Measurements from ENCODE around the gene CACNG3. TPM values are rescaled to one million over a fixed set of nuclear protein-coding genes. Genes with fewer than 3 reads are reported as not detected.

Gene CACNG3
- total and polyA plus RNA-seq, 8 donors = 0.09 TPM; not detected in 7

- TF ChIP-seq CTCF (IDR thresholded peaks at IDR 0.05) = no peak
- intact Hi-C loops (cut with DNase I) = no loop called here
- no peak overlapping the region for H3K4me3 ChIP-seq
- H3K9me3 ChIP-seq = no peaks in the 10 kb centered on the region
- no peaks in the 10 kb centered on the region for H3K4me1 ChIP-seq
- ATAC-seq (peak; percentile 40), DNase-seq (no peak)
- H3K27me3 ChIP-seq = peaks cover 0 to 16% of the 10 kb centered on the region in 2 donors
- no peaks in the 10 kb centered on the region for H3K36me3 ChIP-seq
- no peak overlapping the region for H3K27ac ChIP-seq
Observed at GRCh38 chr16:24309258-24310142, 53.4 kb downstream of the CACNG3 start.

GRCh38 chr16:24315343-24315742, 59.2 kb downstream of the CACNG3 start:
- no peak for ATAC-seq
- intact Hi-C loops (cut with DNase I) = no loop called here
- Histone ChIP-seq H3K27me3 (peaks cover 0 to 5% of the 10 kb centered on the region in 2 donors), H3K4me1 (no peaks in the 10 kb centered on the region), H3K36me3 (no peaks in the 10 kb centered on the region), H3K4me3 (no peak overlapping the region), H3K27ac (no peak overlapping the region), H3K9me3 (no peaks in the 10 kb centered on the region)
- no peak for TF ChIP-seq CTCF (IDR thresholded peaks at IDR 0.05)
- no peak for DNase-seq

- DNase-seq (no peak), ATAC-seq (no peak)
- Histone ChIP-seq H3K9me3 (no peaks in the 10 kb centered on the region), H3K4me3 (no peak overlapping the region), H3K36me3 (no peaks in the 10 kb centered on the region), H3K27ac (no peak overlapping the region), H3K27me3 (peaks cover 0 to 34% of the 10 kb centered on the region in 2 donors), H3K4me1 (no peaks in the 10 kb centered on the region)
- no peak for TF ChIP-seq CTCF (IDR thresholded peaks at IDR 0.05)
- intact Hi-C loops (cut with DNase I) = no loop called here
Observed at GRCh38 chr16:24318680-24319079, 62.5 kb downstream of the CACNG3 start.

- Histone ChIP-seq H3K27ac (no peak overlapping the region), H3K27me3 (peaks cover 0 to 37% of the 10 kb centered on the region in 2 donors), H3K36me3 (no peaks in the 10 kb centered on the region), H3K9me3 (no peaks in the 10 kb centered on the region), H3K4me3 (no peak overlapping the region), H3K4me1 (no peaks in the 10 kb centered on the region)
- TF ChIP-seq CTCF (IDR thresholded peaks at IDR 0.05) = no peak
- no peak for DNase-seq
- intact Hi-C loops (cut with DNase I) = no loop called here
- ATAC-seq = no peak
Observed at GRCh38 chr16:24319126-24319814, 63.1 kb downstream of the CACNG3 start.

- ATAC-seq (no peak), DNase-seq (no peak)
- Histone ChIP-seq H3K4me3 (no peak overlapping the region), H3K36me3 (no peaks in the 10 kb centered on the region), H3K27me3 (peaks cover 0 to 32% of the 10 kb centered on the region in 2 donors), H3K9me3 (no peaks in the 10 kb centered on the region), H3K4me1 (no peaks in the 10 kb centered on the region), H3K27ac (no peak overlapping the region)
- intact Hi-C loops (cut with DNase I) = no loop called here
- TF ChIP-seq CTCF (IDR thresholded peaks at IDR 0.05) = no peak
Observed at GRCh38 chr16:24322106-24322505, 66.0 kb downstream of the CACNG3 start.

All from left lung (tissue), 10 donors.